H1 (cell line): ENCODE data around the gene MYOG. TPM values are rescaled to one million over a fixed set of nuclear protein-coding genes. Genes with fewer than 3 reads are reported as not detected.

ENCODE experiments used
- CTCF ChIA-PET: fragments of 300-600 bp; sonication (Branson Sonifier 250); formaldehyde crosslinking; loops from one replicate; lab custom pipeline; 2021; ENCODE audit not compliant: partially characterized antibody; lab: Charles Lee
- POLR2A ChIA-PET: fragments of 300-600 bp; sonication (Branson Sonifier 250); formaldehyde crosslinking; loops from one replicate; lab custom pipeline; 2021; ENCODE audit warnings: inconsistent platforms; ENCODE audit not compliant: partially characterized antibody; lab: Charles Lee
- DNase-seq, 2 experiments: peaks; one replicate each; pipeline versions ENCODE4 v3.0.0 to v3.0.0-alpha.2; 2010 to 2022; ENCODE audit warnings: low spot score in 2 of 2, low read depth in 1 of 2, mixed read lengths in 1 of 2
- FAIRE-seq: peaks from 2 replicates; lab custom pipeline; 2011; peaks lifted over from hg19 to GRCh38; lab: Jason Lieb, UNC
- H2AFZ ChIP-seq: 2 replicates; pipeline ENCODE4 v1.8.1; 2012; ENCODE audit warnings: low read length, inconsistent platforms
- H2AK5ac ChIP-seq: 2 replicates; pipeline ENCODE4 v1.6.1; 2013; ENCODE audit warnings: low read depth, low read length
- H2BK120ac ChIP-seq: replicated peaks from 2 replicates; pipeline ENCODE3; 2013; ENCODE audit warnings: low read depth, low read length, inconsistent platforms
- H2BK12ac ChIP-seq: 2 replicates; pipeline ENCODE4 v1.6.1; 2013; ENCODE audit warnings: low read depth, low read length
- H2BK15ac ChIP-seq: 2 replicates; pipeline ENCODE4 v1.6.1; 2013; ENCODE audit warnings: low read length
- H2BK20ac ChIP-seq: 2 replicates; pipeline ENCODE4 v1.6.1; 2013; ENCODE audit warnings: low read length
- H2BK5ac ChIP-seq: 2 replicates; pipeline ENCODE4 v1.6.1; 2013; ENCODE audit warnings: low read depth, low read length
- H3K14ac ChIP-seq: 2 replicates; pipeline ENCODE4 v1.6.1; 2013; ENCODE audit warnings: inconsistent platforms; ENCODE audit not compliant: insufficient read length
- H3K18ac ChIP-seq: 2 replicates; pipeline ENCODE4 v1.6.1; 2013; ENCODE audit warnings: low read length; ENCODE audit errors: extremely low read depth
- H3K23ac ChIP-seq: 2 replicates; pipeline ENCODE4 v1.6.1; 2013; ENCODE audit warnings: inconsistent platforms; ENCODE audit not compliant: insufficient read length
- H3K23me2 ChIP-seq: 2 replicates; pipeline ENCODE4 v1.6.1; 2013; ENCODE audit warnings: low read depth, low read length
- H3K27ac ChIP-seq: 2 replicates; pipeline ENCODE4 v1.6.1; 2011; ENCODE audit warnings: low read depth, low read length, inconsistent platforms
- H3K27me3 ChIP-seq, 4 experiments: replicated peaks in 1 of 4; 1 replicate in 1 of 4; 2 replicates in 3 of 4; pipeline versions ENCODE4 v1.6.1 to v1.8.1; 2011 to 2013; ENCODE audit warnings: low read length in 3 of 4, mild to moderate bottlenecking in 3 of 4, inconsistent platforms in 2 of 4, mixed read lengths in 2 of 4, moderate library complexity in 1 of 4; ENCODE audit not compliant: control insufficient read depth in 3 of 4, insufficient read depth in 3 of 4; ENCODE audit errors: extremely low read depth in 1 of 4
- H3K36me3 ChIP-seq, 4 experiments: 2 replicates each; pipeline versions ENCODE4 v1.6.1 to v1.8.1; 2011 to 2013; ENCODE audit warnings: mild to moderate bottlenecking in 4 of 4, low read length in 3 of 4, moderate library complexity in 2 of 4, control low read depth in 1 of 4, inconsistent platforms in 1 of 4; ENCODE audit not compliant: insufficient read depth in 4 of 4, control insufficient read depth in 2 of 4
- H3K4ac ChIP-seq: replicated peaks from 2 replicates; pipeline ENCODE3; 2013; ENCODE audit warnings: low read length, low read depth, mixed read lengths, inconsistent platforms; ENCODE audit not compliant: insufficient read length
- H3K4me1 ChIP-seq, 4 experiments: replicated peaks in 1 of 4; 1 replicate in 1 of 4; 2 replicates in 3 of 4; pipeline versions ENCODE4 v1.6.1 to v1.8.1; 2011 to 2013; ENCODE audit warnings: low read length in 3 of 4, inconsistent platforms in 2 of 4, mixed read lengths in 1 of 4; ENCODE audit not compliant: insufficient read depth in 4 of 4, control insufficient read depth in 3 of 4
- H3K4me2 ChIP-seq, 2 experiments: 2 replicates each; pipeline versions ENCODE4 v1.6.1 to v1.8.1; 2011 to 2013; ENCODE audit warnings: low read depth in 2 of 2, low read length in 2 of 2, control low read depth in 1 of 2, inconsistent platforms in 1 of 2, mild to moderate bottlenecking in 1 of 2; ENCODE audit not compliant: insufficient read depth in 1 of 2
- H3K4me3 ChIP-seq, 4 experiments: fragments of 200-600, 300-600 bp in 1 of 4; sonication (generic), shearing (Covaris generic), sonication (Bioruptor Twin) in 1 of 4; 2 replicates each; pipeline versions ENCODE4 v1.5.1 to v1.8.1; 2011 to 2016; ENCODE audit warnings: low read length in 4 of 4, low read depth in 3 of 4, control low read depth in 2 of 4, inconsistent platforms in 2 of 4, mild to moderate bottlenecking in 2 of 4, mixed read lengths in 1 of 4, moderate library complexity in 1 of 4; ENCODE audit not compliant: insufficient read depth in 2 of 4; ENCODE audit errors: extremely low read depth in 1 of 4
- H3K56ac ChIP-seq: replicated peaks from 2 replicates; pipeline ENCODE3; 2013; ENCODE audit warnings: low read depth, mild to moderate bottlenecking, mixed read lengths, low read length, inconsistent platforms; ENCODE audit not compliant: insufficient read length
- H3K79me1 ChIP-seq: 2 replicates; pipeline ENCODE4 v1.6.1; 2013; ENCODE audit warnings: low read depth, low read length, control low read depth
- H3K79me2 ChIP-seq, 2 experiments: 2 replicates each; pipeline versions ENCODE4 v1.6.1 to v1.8.1; 2012 to 2013; ENCODE audit warnings: low read length in 2 of 2, mild to moderate bottlenecking in 2 of 2, inconsistent platforms in 1 of 2; ENCODE audit not compliant: insufficient read depth in 2 of 2, control insufficient read depth in 1 of 2
- H3K9ac ChIP-seq, 4 experiments: replicated peaks in 1 of 4; 1 replicate in 1 of 4; 2 replicates in 3 of 4; pipeline versions ENCODE4 v1.6.1 to v1.8.1; 2011 to 2013; ENCODE audit warnings: low read depth in 3 of 4, low read length in 3 of 4, control low read depth in 2 of 4, mild to moderate bottlenecking in 2 of 4, moderate library complexity in 2 of 4, inconsistent platforms in 1 of 4; ENCODE audit errors: extremely low read depth in 1 of 4
- H3K9me3 ChIP-seq, 2 experiments: 2 replicates each; pipeline versions ENCODE4 v1.6.1 to v1.8.1; 2012 to 2013; ENCODE audit warnings: mild to moderate bottlenecking in 2 of 2, moderate library complexity in 2 of 2, control low read depth in 1 of 2, inconsistent platforms in 1 of 2, low read depth in 1 of 2, low read length in 1 of 2, mixed read lengths in 1 of 2; ENCODE audit not compliant: insufficient read depth in 2 of 2
- H4K20me1 ChIP-seq, 2 experiments: replicated peaks in 1 of 2; 2 replicates each; pipeline versions ENCODE3 to v1.8.1; 2011 to 2013; ENCODE audit warnings: inconsistent platforms in 2 of 2, low read length in 2 of 2, mild to moderate bottlenecking in 1 of 2; ENCODE audit not compliant: insufficient read depth in 2 of 2, control insufficient read depth in 1 of 2
- H4K5ac ChIP-seq: 2 replicates; pipeline ENCODE4 v1.6.1; 2013; ENCODE audit warnings: low read length, low read depth, mixed read lengths, inconsistent platforms; ENCODE audit not compliant: insufficient read length
- H4K8ac ChIP-seq: 2 replicates; pipeline ENCODE4 v1.8.0; 2013; ENCODE audit warnings: mild to moderate bottlenecking, moderate library complexity, low read length, inconsistent platforms; ENCODE audit not compliant: insufficient read depth; ENCODE audit errors: extremely low read depth
- H4K91ac ChIP-seq: replicated peaks from 2 replicates; pipeline ENCODE3; 2013; ENCODE audit warnings: low read length, mixed read lengths, inconsistent platforms; ENCODE audit not compliant: insufficient read length
- CTCF ChIP-seq, 3 experiments: IDR thresholded peaks; 1 replicate in 2 of 3; 2 replicates in 1 of 3; pipeline versions ENCODE4 v1.5.1 to v1.6.1; 2011; ENCODE audit warnings: low read length in 3 of 3, mild to moderate bottlenecking in 3 of 3, inconsistent platforms in 2 of 3, low read depth in 1 of 3, moderate library complexity in 1 of 3; ENCODE audit not compliant: insufficient read depth in 1 of 3; ENCODE audit errors: control extremely low read depth in 1 of 3
- JUN ChIP-seq: IDR thresholded peaks from 2 replicates; pipeline ENCODE4 v1.6.1; 2011; ENCODE audit warnings: low read depth, mild to moderate bottlenecking, improper control_type of control experiment, low read length
- MAFK ChIP-seq: IDR thresholded peaks from 2 replicates; pipeline ENCODE4 v1.6.1; 2012; ENCODE audit warnings: low read depth, mild to moderate bottlenecking, improper control_type of control experiment, low read length
- RAD21 ChIP-seq, 2 experiments: IDR thresholded peaks in 1 of 2; conservative IDR thresholded peaks in 1 of 2; 2 replicates each; pipeline ENCODE4 v1.6.1; 2011; ENCODE audit warnings: low read depth in 2 of 2, low read length in 2 of 2, improper control_type of control experiment in 1 of 2, inconsistent platforms in 1 of 2, mild to moderate bottlenecking in 1 of 2, moderate library complexity in 1 of 2
- RBBP5 ChIP-seq: IDR thresholded peaks from 2 replicates; pipeline ENCODE4 v1.7.1; 2012; ENCODE audit warnings: low read depth, mild to moderate bottlenecking, inconsistent platforms, low read length, moderate library complexity, borderline replicate concordance
- RFX5 ChIP-seq: IDR thresholded peaks from 2 replicates; pipeline ENCODE4 v1.6.1; 2011; ENCODE audit warnings: low read depth, low read length, improper control_type of control experiment, borderline replicate concordance
- SIX5 ChIP-seq: IDR thresholded peaks from 2 replicates; pipeline ENCODE4 v1.6.1; 2011; ENCODE audit warnings: mild to moderate bottlenecking, low read depth, low read length
- SRF ChIP-seq: IDR thresholded peaks from 2 replicates; pipeline ENCODE4 v1.6.1; 2011; ENCODE audit warnings: mild to moderate bottlenecking, low read depth, low read length, moderate library complexity
- USF2 ChIP-seq: IDR thresholded peaks from 2 replicates; pipeline ENCODE4 v1.6.1; 2011; ENCODE audit warnings: low read length, improper control_type of control experiment
- WGBS, 2 experiments: shearing (Covaris generic) in 1 of 2; methylation state at CpG; one replicate each; pipeline versions ENCODE4 v1.1.6 to v1.1.7; 2013 to 2015; ENCODE audit warnings: low lambda C conversion rate in 2 of 2, mixed read lengths in 2 of 2, inconsistent platforms in 1 of 2, low coverage in 1 of 2, missing lambda C conversion rate in 1 of 2; ENCODE audit not compliant: insufficient replicate concordance in 2 of 2, insufficient coverage in 1 of 2, insufficient read length in 1 of 2; ENCODE audit errors: extremely low coverage in 1 of 2, missing lambda C conversion rate in 1 of 2; 5-methylcytosine and 5-hydroxymethylcytosine counted together
- polyA plus RNA-seq, 7 experiments: library from polyadenylated mRNA; depleted of rRNA in 3 of 7; stranded (reverse) in 5 of 7; unstranded in 2 of 7; fragments of >200 nt in 5 of 7; fragments of 200-250 nt in 2 of 7; gene quantifications; 1 replicate in 5 of 7; 2 replicates in 1 of 7; 4 replicates in 1 of 7; pipeline versions ENCODE4 v1.2.1 to v1.2.3, GENCODE V29; 2011 to 2013; ENCODE audit warnings: missing spikeins in 2 of 7, mixed read lengths in 2 of 7
- total RNA-seq: library from RNA; stranded (reverse); fragmentation: NEBNext Ultra II Directional; extraction: Animal tissue kit (Norgen Biotek cat#: 25700); gene quantifications from 2 replicates; pipeline ENCODE4 v1.2.1, GENCODE V29; 2021

MYOG gene
- total and polyA plus RNA-seq, 2 of the 8 experiments (the other 6 are each of a cell fraction or from before 2014, with no cell fraction given): not detected

DNA sequence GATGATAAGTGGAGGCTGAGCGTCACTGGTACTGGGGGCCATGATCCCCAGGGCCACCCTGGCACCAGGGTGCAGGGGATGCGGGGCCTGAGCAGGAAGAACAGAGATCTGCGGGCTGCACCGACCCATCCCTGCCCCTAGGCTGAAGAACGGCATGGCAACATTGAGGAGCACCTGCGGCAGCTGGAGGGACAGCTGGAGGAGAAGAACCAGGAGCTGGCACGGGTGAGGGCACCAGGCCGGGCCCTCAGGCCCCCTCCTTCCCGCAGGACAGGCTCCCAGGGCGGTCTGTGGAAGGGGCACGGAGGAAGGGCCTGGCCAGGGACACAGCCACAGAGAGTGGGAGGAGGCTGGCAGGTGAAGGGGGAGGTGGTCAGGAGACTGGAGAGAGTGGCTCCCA, 37.7 kb downstream of the MYOG start:
- ChIA-PET POLR2A (interaction anchor here (0.6 to 1.0 kb wide), 4 partner anchors 8 to 36 kb away, joined by 3 to 6 read pairs (median 4); no protein-coding TSS in a partner anchor), CTCF (interaction anchor here (0.9 to 49.7 kb wide), 14 partner anchors 6 to 222 kb away, joined by 3 to 1089 read pairs (median 6); partner anchors contain the start of genes ADORA1, MYOG and PPFIA4)
- peaks cover 0 to 20% (median 5%) of the 10 kb centered on the region in 4 experiments; a peak in 6 of 7 replicates for H3K4me1 ChIP-seq
- H2BK20ac ChIP-seq: no peak overlapping the region
- H4K20me1 ChIP-seq: no peaks in the 10 kb centered on the region
- no peak overlapping the region for H3K4me3 ChIP-seq
- 0 out of 2 replicates have a peak overlapping the region, but pooled peaks have one; percentile 4 for H2AK5ac ChIP-seq
- no peak for FAIRE-seq
- 0 out of 2 replicates have a peak overlapping the region, but pooled peaks have one; percentile 16 for H2BK5ac ChIP-seq
- H3K14ac ChIP-seq: no peak overlapping the region
- peak overlapping the region; percentile 48; the same call in 1 of the 2 replicates for H3K18ac ChIP-seq
- no peak overlapping the region for H3K4me2 ChIP-seq
- no peak overlapping the region for H3K27ac ChIP-seq
- H3K4ac ChIP-seq: no peak overlapping the region
- peak overlapping the region; percentile 50; the same call in 1 of the 2 replicates for H2BK12ac ChIP-seq
- 0 out of 2 replicates have a peak overlapping the region, but pooled peaks have one; percentile 81 for H2BK15ac ChIP-seq
- no peaks in the 10 kb centered on the region for H3K9me3 ChIP-seq
- H3K79me1 ChIP-seq: 0 out of 2 replicates have a peak, but pooled peaks cover 2% of the 10 kb centered on the region
- H2AFZ ChIP-seq: no peak overlapping the region
- 92% methylated on average over 11 of the region's 11 CpGs; no CpG with 5 or more reads in 1 of the 2 experiments for WGBS, 2 experiments
- H4K91ac ChIP-seq: peak overlapping the region; percentile 16
- no peak overlapping the region for H3K23ac ChIP-seq
- no peak overlapping the region for H4K8ac ChIP-seq
- DNase-seq: no peak
- H3K27me3 ChIP-seq: no peaks in the 10 kb centered on the region
- H4K5ac ChIP-seq: no peak overlapping the region
- H3K56ac ChIP-seq: no peak overlapping the region
- no peak overlapping the region for H2BK120ac ChIP-seq
- no peaks in the 10 kb centered on the region; a peak in 2 of 8 replicates for H3K36me3 ChIP-seq
- H3K23me2 ChIP-seq: no peaks in the 10 kb centered on the region
- H3K9ac ChIP-seq: no peak overlapping the region
- H3K79me2 ChIP-seq: no peaks in the 10 kb centered on the region
- TF ChIP-seq RBBP5 (no peak), JUN (no peak), CTCF (IDR thresholded peaks at IDR 0.05; ENCODE audit: control extremely low read depth in 1 of 3, insufficient read depth in 1 of 3, low read depth in 1 of 3, low read length in 3 of 3) (no peak), RFX5 (no peak), SRF (no peak), SIX5 (no peak), MAFK (no peak), USF2 (no peak), RAD21 (IDR thresholded peaks at IDR 0.05 in 1 of 2, conservative IDR thresholded peaks at IDR 0.05 in 1 of 2; ENCODE audit: low read depth in 2 of 2, low read length in 2 of 2) (no peak)
